Glutamatergic neuron (in vitro differentiated cells): Measurements from ENCODE around the gene ZBTB16. TPM values are rescaled to one million over a fixed set of nuclear protein-coding genes. Genes with fewer than 3 reads are reported as not detected.

Source experiments
- DNase-seq: peaks from one replicate; pipeline ENCODE4 v3.0.0; 2022
- H3K27ac Mint-ChIP-seq: one replicate; pipeline ENCODE4 v1.8.0; 2020; ENCODE audit warnings: mild to moderate bottlenecking, mixed read lengths, inconsistent platforms; ENCODE audit not compliant: unreplicated experiment
- H3K27me3 Mint-ChIP-seq: one replicate; pipeline ENCODE4 v1.8.0; 2020; ENCODE audit warnings: mild to moderate bottlenecking, moderate library complexity, mixed read lengths, inconsistent platforms; ENCODE audit not compliant: unreplicated experiment
- H3K36me3 Mint-ChIP-seq: one replicate; pipeline ENCODE4 v1.8.0; 2020; ENCODE audit warnings: mild to moderate bottlenecking, mixed read lengths, inconsistent platforms; ENCODE audit not compliant: unreplicated experiment
- H3K4me1 Mint-ChIP-seq: one replicate; pipeline ENCODE4 v1.8.0; 2020; ENCODE audit warnings: mild to moderate bottlenecking, low read depth, mixed read lengths, inconsistent platforms; ENCODE audit not compliant: unreplicated experiment
- H3K4me3 Mint-ChIP-seq: one replicate; pipeline ENCODE4 v1.8.0; 2020; ENCODE audit warnings: mild to moderate bottlenecking, mixed read lengths, inconsistent platforms; ENCODE audit not compliant: unreplicated experiment
- H3K9me3 Mint-ChIP-seq: one replicate; pipeline ENCODE4 v1.8.0; 2020; ENCODE audit warnings: mild to moderate bottlenecking, moderate library complexity, mixed read lengths, inconsistent platforms; ENCODE audit not compliant: unreplicated experiment
- total RNA-seq: library from RNA; stranded (reverse); fragmentation: NEBNext Ultra II Directional; extraction: Animal tissue kit (Norgen Biotek cat#: 25700); gene quantifications from one replicate; pipeline ENCODE4 v1.2.1, GENCODE V29; 2021; ENCODE audit not compliant: unreplicated experiment
- TF ChIP-seq, protein P1 (sequence below): fragments of 200-600 bp; sonication (generic); IDR thresholded peaks from one replicate; pipeline ENCODE4 v1.5.0; 2021; ENCODE audit not compliant: partially characterized antibody, unreplicated experiment

Gene ZBTB16
- total RNA-seq, 1 donor from 2014 or later: 9.0 TPM

DNA sequence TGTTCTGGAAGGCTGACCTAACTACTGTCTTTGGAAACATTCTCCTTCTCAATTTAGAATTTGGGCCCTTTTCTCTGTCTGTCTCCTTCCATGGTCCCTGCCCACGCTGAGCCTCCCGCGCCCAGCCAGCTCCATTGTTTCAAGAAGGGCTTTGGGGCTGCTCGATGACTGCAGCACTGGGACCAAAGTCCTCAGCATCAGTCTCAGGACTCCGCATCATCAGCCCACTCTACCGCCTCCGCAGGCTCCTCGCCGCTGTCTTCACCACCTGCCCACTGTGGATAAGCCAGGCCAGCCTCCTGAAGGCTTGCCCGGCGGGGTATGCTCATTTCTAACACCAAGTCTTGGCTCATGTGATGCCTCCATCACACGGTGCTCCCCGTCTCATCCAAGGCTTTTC is 81.3 kb downstream of the ZBTB16 start:
- H3K36me3 Mint-ChIP-seq: peaks cover 6% of the 10 kb centered on the region
- H3K4me3 Mint-ChIP-seq: no peak overlapping the region
- H3K9me3 Mint-ChIP-seq: peaks cover 5% of the 10 kb centered on the region
- H3K27me3 Mint-ChIP-seq: peaks cover 1% of the 10 kb centered on the region
- no peak for DNase-seq
- H3K4me1 Mint-ChIP-seq: peaks cover 20% of the 10 kb centered on the region
- TF ChIP-seq, protein P1, sequence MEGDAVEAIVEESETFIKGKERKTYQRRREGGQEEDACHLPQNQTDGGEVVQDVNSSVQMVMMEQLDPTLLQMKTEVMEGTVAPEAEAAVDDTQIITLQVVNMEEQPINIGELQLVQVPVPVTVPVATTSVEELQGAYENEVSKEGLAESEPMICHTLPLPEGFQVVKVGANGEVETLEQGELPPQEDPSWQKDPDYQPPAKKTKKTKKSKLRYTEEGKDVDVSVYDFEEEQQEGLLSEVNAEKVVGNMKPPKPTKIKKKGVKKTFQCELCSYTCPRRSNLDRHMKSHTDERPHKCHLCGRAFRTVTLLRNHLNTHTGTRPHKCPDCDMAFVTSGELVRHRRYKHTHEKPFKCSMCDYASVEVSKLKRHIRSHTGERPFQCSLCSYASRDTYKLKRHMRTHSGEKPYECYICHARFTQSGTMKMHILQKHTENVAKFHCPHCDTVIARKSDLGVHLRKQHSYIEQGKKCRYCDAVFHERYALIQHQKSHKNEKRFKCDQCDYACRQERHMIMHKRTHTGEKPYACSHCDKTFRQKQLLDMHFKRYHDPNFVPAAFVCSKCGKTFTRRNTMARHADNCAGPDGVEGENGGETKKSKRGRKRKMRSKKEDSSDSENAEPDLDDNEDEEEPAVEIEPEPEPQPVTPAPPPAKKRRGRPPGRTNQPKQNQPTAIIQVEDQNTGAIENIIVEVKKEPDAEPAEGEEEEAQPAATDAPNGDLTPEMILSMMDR: no peak
- H3K27ac Mint-ChIP-seq: no peak overlapping the region

DNA sequence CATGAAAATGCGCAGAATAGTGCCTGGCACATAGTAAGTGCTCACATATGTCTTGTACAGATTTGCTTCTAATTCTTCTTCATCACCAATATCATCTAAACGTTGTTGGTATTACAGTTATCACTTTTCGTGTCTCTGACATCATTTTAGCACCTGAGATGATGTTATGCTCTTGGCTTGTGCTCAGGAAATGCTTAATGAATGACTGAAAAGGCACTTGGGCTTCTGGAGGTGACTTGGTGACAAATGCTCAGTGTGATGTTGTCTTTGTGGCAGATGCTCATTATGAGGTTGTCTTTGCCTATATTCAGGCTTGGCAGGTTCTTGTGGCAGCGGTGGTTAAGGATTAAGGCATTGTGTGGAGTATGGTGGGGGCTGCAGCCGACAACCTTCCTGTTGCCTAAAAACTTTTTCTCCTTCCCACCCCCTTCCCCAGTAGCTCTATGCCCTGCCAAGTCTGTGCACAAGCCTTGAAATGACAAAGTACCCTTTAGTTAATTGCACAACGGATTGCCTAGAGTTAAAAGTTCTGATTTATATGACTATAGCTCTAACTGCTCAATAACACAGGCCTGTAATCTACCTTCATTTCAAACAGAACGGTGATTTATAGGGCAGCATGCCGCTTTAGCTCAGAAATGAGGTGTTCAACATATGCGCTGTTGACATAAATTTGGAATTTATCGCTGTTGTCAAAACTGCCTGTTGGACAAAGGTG is 82.5 kb downstream of the ZBTB16 start:
- no peak overlapping the region for H3K27ac Mint-ChIP-seq

DNA sequence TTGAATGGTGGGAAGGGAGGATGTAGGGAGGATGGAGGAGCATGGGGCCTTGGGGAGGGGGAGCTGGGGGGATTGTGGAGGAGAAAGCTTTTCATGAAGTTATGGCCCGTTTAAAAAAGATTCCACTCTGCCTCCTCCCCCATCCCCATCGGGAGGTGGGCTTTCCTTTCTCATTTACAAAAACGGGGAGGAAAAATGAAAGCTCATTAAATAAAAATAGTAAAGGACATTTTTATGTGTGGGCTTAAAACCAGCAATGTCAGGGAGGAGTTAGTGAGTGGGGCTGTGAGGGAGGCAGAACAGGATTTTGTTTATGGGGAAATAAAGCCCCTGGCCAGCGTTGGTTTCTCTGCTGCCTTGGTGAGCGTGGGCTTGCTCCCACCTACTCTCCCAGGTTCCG is 83.2 kb downstream of the ZBTB16 start:
- peaks cover 22% of the 10 kb centered on the region for H3K4me1 Mint-ChIP-seq
- DNase-seq: no peak

More for the DNA sequence above, 82.5 kb downstream of the ZBTB16 start:
- H3K4me1 Mint-ChIP-seq: peaks cover 20% of the 10 kb centered on the region
- peaks cover 5% of the 10 kb centered on the region for H3K9me3 Mint-ChIP-seq
- DNase-seq: no peak
- no peak overlapping the region for H3K4me3 Mint-ChIP-seq
- TF ChIP-seq, protein P1: no peak
- H3K27me3 Mint-ChIP-seq: peaks cover 3% of the 10 kb centered on the region
- H3K36me3 Mint-ChIP-seq: peaks cover 6% of the 10 kb centered on the region

GRCh38 chr11:114145166-114145775 is 85.8 kb downstream of the ZBTB16 start:
- TF ChIP-seq, protein P1: no peak
- H3K4me3 Mint-ChIP-seq: no peak overlapping the region
- DNase-seq: no peak
- H3K9me3 Mint-ChIP-seq: no peaks in the 10 kb centered on the region
- no peak overlapping the region for H3K27ac Mint-ChIP-seq
- H3K27me3 Mint-ChIP-seq: peaks cover 2% of the 10 kb centered on the region
- peaks cover 24% of the 10 kb centered on the region for H3K4me1 Mint-ChIP-seq
- peaks cover 6% of the 10 kb centered on the region for H3K36me3 Mint-ChIP-seq

More for the DNA sequence above, 83.2 kb downstream of the ZBTB16 start:
- peaks cover 3% of the 10 kb centered on the region for H3K27me3 Mint-ChIP-seq
- no peak overlapping the region for H3K27ac Mint-ChIP-seq
- TF ChIP-seq, protein P1: no peak
- H3K36me3 Mint-ChIP-seq: peaks cover 6% of the 10 kb centered on the region
- H3K9me3 Mint-ChIP-seq: peaks cover 3% of the 10 kb centered on the region
- no peak overlapping the region for H3K4me3 Mint-ChIP-seq
